ENCODE data around the gene ENPP7. TPM values are rescaled to one million over a fixed set of nuclear protein-coding genes. Genes with fewer than 3 reads are reported as not detected.

Gene ENPP7
- total RNA-seq, 4 donors from 2014 or later, result not detected

GRCh38 chr17:79705674-79706073, 25.1 kb upstream of the ENPP7 start:
- 86% methylated on average over 19 of the region's 20 CpGs for WGBS
- H3K4me3 ChIP-seq, result no peak overlapping the region
- peaks cover 0 to 56% (median 0%) of the 10 kb centered on the region in 4 donors for H3K27me3 ChIP-seq
- DNase-seq (ENCODE audit: extremely low spot score), result no peak
- peaks cover 0 to 23% (median 13%) of the 10 kb centered on the region in 4 donors for H3K4me1 ChIP-seq
- H3K9me3 ChIP-seq, result no peaks in the 10 kb centered on the region
- TF ChIP-seq EP300 (IDR thresholded peaks at IDR 0.05) (no peak), POLR2AphosphoS5 (IDR thresholded peaks at IDR 0.05) (no peak), POLR2A (IDR thresholded peaks at IDR 0.05; ENCODE audit: low read depth) (no peak)
- TF ChIP-seq, protein P1, sequence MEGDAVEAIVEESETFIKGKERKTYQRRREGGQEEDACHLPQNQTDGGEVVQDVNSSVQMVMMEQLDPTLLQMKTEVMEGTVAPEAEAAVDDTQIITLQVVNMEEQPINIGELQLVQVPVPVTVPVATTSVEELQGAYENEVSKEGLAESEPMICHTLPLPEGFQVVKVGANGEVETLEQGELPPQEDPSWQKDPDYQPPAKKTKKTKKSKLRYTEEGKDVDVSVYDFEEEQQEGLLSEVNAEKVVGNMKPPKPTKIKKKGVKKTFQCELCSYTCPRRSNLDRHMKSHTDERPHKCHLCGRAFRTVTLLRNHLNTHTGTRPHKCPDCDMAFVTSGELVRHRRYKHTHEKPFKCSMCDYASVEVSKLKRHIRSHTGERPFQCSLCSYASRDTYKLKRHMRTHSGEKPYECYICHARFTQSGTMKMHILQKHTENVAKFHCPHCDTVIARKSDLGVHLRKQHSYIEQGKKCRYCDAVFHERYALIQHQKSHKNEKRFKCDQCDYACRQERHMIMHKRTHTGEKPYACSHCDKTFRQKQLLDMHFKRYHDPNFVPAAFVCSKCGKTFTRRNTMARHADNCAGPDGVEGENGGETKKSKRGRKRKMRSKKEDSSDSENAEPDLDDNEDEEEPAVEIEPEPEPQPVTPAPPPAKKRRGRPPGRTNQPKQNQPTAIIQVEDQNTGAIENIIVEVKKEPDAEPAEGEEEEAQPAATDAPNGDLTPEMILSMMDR (IDR thresholded peaks at IDR 0.05), result no peak
- intact Hi-C loops (cut with DNase I), result loop anchor here (5.0 to 10.0 kb wide), 2 partner anchors 103 to 311 kb away; no protein-coding TSS in a partner anchor
- H3K36me3 ChIP-seq, result no peaks in the 10 kb centered on the region
- no peak overlapping the region for H3K27ac ChIP-seq (replicated peaks in 1 of 4)

DNA sequence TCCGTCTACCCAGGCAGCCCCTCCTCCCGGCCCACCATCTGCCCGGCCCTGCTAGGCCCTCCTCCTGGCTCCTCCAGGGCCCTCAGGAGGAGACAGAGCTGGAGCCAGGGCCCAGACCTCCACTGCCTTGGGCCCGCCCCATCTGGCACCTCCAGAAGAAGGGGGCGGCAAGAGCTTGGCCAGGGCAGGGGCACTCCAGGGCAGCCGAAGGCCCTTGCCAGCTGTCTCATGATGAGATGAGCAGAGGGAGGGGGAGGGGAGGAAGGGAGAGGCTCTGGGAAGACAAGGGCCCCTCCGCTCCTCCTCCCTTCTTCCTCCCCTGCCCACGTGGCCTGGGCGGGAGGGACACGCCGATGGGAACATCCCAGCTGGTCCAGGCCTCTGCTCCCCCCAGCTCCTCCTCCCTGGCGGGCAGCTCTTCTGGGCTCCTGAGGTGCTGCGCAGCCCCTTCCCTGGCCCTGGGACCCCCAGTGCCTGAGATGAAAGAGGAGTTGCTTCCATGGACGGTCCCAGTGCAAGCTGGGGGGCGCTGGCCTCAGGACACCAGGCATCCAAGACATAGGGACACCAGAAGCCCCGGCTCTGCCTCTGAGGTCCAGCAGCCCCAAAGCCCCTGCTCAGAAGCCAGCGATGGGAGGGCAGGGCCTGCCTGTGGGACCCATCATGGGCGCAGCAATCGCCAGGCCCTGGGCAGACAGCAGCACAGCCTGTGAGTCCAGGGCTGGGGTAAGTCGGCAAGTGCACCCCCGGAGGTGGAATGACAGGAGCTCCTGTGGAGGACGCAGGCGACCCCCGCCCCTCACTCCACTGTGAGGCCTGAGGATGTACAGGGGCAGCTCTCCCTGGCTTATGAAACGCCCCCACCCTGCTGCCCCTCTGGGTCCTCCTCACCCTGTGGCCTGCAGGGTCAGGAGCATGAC, 23.6 kb upstream of the ENPP7 start:
- no peak overlapping the region for H3K4me3 ChIP-seq
- TF ChIP-seq POLR2A (IDR thresholded peaks at IDR 0.05; ENCODE audit: low read depth) (no peak), POLR2AphosphoS5 (IDR thresholded peaks at IDR 0.05) (no peak), EP300 (IDR thresholded peaks at IDR 0.05) (no peak)
- TF ChIP-seq, protein P1 (IDR thresholded peaks at IDR 0.05), result no peak
- peaks cover 0 to 23% (median 13%) of the 10 kb centered on the region in 4 donors for H3K4me1 ChIP-seq
- peaks cover 0 to 52% (median 0%) of the 10 kb centered on the region in 4 donors for H3K27me3 ChIP-seq
- no peak overlapping the region for H3K27ac ChIP-seq (replicated peaks in 1 of 4)
- H3K36me3 ChIP-seq, result no peaks in the 10 kb centered on the region
- no peak for DNase-seq (ENCODE audit: extremely low spot score)
- intact Hi-C loops (cut with DNase I), result loop anchor here (5.0 to 10.0 kb wide), 2 partner anchors 105 to 312 kb away; no protein-coding TSS in a partner anchor
- no peaks in the 10 kb centered on the region for H3K9me3 ChIP-seq
- WGBS, result 69% methylated on average over 11 of the region's 25 CpGs

- H3K36me3 ChIP-seq, result no peaks in the 10 kb centered on the region
- peak overlapping the region; percentile 30 to 47 (median 35) for H3K4me3 ChIP-seq
- intact Hi-C loops (cut with DNase I), result loop anchor here (5.0 to 10.0 kb wide), 2 partner anchors 106 to 313 kb away; no protein-coding TSS in a partner anchor
- no peak for TF ChIP-seq EP300 (IDR thresholded peaks at IDR 0.05)
- TF ChIP-seq, protein P1 (IDR thresholded peaks at IDR 0.05), result peak; percentile 68 to 84 (median 72)
- H3K27me3 ChIP-seq, result peaks cover 0 to 46% (median 0%) of the 10 kb centered on the region in 4 donors
- 27% methylated on average over 27 of the region's 35 CpGs for WGBS
- no peak overlapping the region for H3K27ac ChIP-seq (replicated peaks in 1 of 4)
- H3K9me3 ChIP-seq, result no peaks in the 10 kb centered on the region
- H3K4me1 ChIP-seq, result peaks cover 0 to 23% (median 13%) of the 10 kb centered on the region in 4 donors
- DNase-seq (ENCODE audit: extremely low spot score), result no peak
These were observed 22.5 kb upstream of the ENPP7 start for GRCh38 chr17:79707931-79708891.

DNA sequence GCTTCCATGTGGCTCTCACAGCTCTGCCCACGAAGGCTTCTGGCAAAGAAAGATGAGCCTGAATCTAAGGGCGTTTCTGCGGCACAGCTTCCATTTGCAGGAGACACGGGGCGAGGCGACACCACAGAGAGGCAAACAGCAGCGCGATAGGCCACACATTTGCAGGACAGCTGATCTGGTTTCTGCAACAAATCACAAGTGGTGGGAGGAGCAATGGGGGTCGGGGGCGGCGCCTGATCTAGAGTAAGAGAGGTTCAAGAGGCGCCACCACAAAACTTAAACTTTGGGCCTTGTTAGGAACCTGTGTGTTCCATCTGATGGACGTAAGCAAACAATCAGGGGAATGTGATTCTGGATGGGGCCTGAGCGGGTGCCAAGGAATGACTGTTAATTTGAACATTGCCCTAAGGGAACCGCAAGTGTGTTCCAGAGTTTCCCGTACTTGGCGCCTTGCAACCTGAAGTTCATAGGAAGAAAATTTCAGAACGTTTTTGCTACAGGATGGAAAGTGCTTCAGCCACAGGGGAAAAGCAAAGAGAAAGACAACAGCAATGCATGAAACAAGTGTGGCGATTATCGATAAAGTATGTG, 18.9 kb upstream of the ENPP7 start:
- 86% methylated on average over 20 of the region's 20 CpGs for WGBS
- no peak for DNase-seq (ENCODE audit: extremely low spot score)
- intact Hi-C loops (cut with DNase I), result no loop called here

More for the DNA sequence above, 18.9 kb upstream of the ENPP7 start:
- H3K4me3 ChIP-seq, result no peak overlapping the region
- peaks cover 0 to 57% (median 0%) of the 10 kb centered on the region in 4 donors for H3K27me3 ChIP-seq
- peaks cover 0 to 22% (median 11%) of the 10 kb centered on the region in 4 donors for H3K4me1 ChIP-seq
- no peaks in the 10 kb centered on the region for H3K36me3 ChIP-seq
- no peak overlapping the region for H3K27ac ChIP-seq (replicated peaks in 1 of 4)
- TF ChIP-seq POLR2A (IDR thresholded peaks at IDR 0.05; ENCODE audit: low read depth) (no peak), EP300 (IDR thresholded peaks at IDR 0.05) (no peak), POLR2AphosphoS5 (IDR thresholded peaks at IDR 0.05) (no peak)
- TF ChIP-seq, protein P1 (IDR thresholded peaks at IDR 0.05), result no peak
- no peaks in the 10 kb centered on the region for H3K9me3 ChIP-seq
